Suprapubic skin (tissue), 3 donors: ENCODE measurements around the gene C13orf46.

ENCODE experiments used
- CTCF ChIP-seq, 2 donors: fragments of 200-600 bp in 1 of 2; fragments of 450-650 bp in 1 of 2; sonication (generic) in 1 of 2; IDR thresholded peaks; one replicate each; pipeline ENCODE4 v1.5.1; 2016 to 2019; ENCODE audit warnings: antibody characterized with exemption in 2 of 2, mild to moderate bottlenecking in 1 of 2, moderate library complexity in 1 of 2
- POLR2A ChIP-seq, 2 donors: fragments of 450-650 bp; IDR thresholded peaks; one replicate each; pipeline ENCODE4 v1.6.1; 2017; ENCODE audit warnings: antibody characterized with exemption in 2 of 2, mild to moderate bottlenecking in 2 of 2, moderate library complexity in 2 of 2

GRCh38 chr13:113967729-113968462 is 6.0 kb downstream of the C13orf46 start:
- TF ChIP-seq CTCF (IDR thresholded peaks at IDR 0.05), result no peak
- no peak for TF ChIP-seq POLR2A (IDR thresholded peaks at IDR 0.05)
